Iris pigment epithelial cell (primary cell): ENCODE results near the gene RASA3.

Experiments
- DNase-seq: peaks from one replicate; pipeline ENCODE4 v3.0.0-alpha.2; 2011; ENCODE audit warnings: low read depth

The RASA3 gene

DNA sequence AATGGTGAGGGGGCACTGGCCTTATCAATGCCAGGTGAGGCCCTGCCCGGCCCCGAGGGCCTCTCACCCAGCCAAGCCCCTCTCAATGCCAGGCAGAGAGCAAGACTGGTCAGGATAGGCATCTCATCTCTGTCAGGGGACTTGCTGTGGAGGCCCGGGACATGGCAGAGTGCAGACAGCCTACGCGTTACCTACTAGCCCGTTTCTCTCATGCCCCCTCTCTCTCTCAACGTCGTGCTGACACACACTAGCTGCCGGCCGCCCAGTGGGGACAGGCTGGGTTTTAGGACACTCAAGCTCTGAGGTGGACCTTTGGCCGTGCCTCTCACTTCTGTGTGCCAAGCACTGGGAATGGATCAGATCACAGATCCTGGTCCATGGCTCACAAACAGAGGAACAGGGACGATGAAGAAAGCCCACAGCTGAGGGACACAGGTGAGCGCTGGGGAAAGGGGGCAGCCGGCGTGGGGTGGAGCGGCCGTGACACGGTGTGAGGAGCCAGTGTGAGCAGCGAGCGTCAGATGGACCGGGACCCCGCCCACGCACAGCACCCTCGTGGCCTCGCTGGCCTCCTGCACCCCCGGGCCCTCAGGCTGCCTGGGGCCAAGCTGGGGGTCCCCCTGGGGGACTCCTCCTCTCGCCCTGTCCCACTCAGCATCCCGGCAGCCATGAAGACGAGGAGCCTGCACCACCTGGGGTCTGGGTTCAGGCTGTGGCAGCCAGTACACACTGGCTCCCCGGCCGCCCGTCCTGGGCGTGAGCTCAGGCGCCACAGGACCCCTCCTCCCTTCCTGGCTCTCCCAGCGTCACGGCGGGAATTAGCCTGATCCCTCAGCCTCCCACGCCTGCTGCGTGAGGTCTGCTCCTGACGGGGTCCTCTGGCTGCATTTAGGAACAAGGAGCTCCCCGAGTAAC is 81.6 kb downstream of the RASA3 start:
- DNase-seq, result no peak

DNA sequence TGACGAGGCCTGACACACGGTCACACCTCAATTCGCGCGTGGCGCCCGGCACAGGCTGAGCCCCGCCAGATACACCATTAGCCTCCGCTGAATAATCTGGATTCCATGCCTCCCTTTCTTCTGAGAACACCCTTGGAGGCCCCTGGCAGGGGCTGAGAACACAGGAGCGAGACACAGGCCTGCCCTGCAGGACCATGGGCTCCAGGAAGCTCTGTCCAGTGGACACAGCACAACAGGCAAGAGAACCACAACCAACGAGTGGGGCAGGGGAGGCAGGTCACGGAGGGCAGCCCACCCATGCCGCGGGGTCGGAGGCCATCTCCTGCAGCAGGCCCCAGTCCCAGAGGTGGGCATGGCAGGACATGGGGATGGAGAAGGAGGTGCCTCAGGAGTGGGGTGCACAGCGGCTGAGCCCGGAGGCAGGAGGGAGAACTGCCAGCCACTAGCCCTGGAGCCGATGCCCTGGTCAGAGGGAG is 82.8 kb downstream of the RASA3 start:
- no peak for DNase-seq

DNA sequence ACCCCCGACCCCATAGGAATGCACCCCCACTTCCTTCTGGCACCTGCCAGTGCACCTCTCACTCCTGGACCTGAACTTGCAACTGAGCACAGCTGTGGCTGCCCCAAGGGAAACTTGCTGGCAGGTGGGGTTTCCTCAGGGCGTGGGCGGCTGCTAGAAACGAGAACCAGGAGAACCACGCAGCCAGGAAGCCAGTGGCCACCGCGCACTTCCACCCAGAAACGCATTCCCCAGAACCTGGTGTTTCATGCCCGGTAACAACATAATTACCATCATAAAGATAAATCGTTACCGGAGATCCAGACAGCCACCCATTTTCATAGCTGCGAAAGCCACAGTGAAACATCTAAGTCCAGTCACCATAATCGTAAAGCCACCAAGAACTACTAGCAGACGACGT is 83.4 kb downstream of the RASA3 start:
- DNase-seq, result no peak

DNA sequence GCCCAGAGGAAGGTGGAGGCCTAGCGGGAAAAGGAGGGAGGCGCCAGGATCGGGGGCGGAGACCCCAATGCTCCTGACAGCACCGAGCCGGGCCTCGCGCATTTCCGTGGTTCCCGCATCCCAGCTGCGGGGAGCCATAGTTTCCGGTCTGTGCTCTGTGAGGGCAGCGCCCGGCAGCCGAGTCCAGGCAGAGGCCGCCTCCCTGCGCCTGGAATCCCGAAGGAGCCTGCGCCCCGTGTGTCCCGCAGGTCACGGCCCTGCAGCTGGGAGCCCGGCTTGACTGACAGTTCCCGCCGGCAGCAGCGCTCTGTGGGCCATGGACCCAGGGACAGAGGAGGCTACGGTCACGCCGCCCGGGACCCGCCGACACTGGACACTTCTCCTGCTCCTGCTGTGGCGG is 84.0 kb downstream of the RASA3 start:
- DNase-seq, result no peak

DNA sequence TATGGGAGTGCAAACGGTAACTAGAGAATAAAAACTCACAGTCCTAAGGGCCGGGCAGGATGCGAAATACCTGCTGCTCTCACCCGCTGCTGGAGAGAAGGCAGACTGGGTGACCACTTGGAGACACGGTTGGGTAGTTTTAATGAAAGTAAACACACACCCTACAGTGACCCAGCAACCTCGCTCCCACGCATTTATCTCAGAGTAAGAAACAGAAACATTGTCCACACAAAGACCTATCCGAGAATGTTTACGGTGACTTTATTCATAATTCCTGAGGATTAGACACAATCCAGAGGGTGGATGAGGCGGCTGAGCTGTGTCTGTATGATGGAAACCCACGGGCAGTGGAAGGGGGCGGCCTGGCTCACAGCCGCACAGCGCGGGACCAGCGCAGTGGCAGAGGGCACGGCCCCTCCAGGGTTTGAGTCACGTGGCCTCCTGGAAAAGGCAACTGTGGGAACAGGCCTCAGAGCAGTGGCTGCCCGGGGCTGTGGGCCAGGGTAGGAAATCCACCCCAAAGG is 85.0 kb downstream of the RASA3 start:
- peak; percentile 80 for DNase-seq

DNA sequence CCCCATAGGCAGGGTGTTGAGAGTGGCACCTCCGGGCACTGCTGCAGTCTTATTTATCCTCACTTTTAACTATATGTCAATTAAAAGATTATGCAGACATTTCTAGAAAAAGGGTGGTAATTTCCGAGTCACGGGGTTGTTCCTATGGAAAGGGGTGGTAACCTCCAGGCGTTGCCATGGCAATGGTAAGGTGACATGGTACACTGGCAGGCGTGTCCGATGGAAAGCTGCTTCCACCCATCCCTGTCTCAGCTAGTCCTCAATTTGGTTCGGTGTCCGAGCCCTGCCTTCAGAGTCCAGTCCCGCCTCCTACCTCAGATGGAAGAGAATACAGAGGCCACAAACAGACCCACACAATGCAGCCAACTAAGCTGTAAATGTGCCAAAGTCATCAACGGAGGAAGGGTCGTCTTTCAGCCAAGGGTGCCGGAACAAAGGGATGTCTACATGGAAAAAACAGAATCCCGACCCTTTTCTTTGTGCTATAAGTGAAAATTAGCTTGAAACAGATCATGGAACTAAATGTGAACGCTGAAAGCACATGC is 85.9 kb downstream of the RASA3 start:
- no peak for DNase-seq

DNA sequence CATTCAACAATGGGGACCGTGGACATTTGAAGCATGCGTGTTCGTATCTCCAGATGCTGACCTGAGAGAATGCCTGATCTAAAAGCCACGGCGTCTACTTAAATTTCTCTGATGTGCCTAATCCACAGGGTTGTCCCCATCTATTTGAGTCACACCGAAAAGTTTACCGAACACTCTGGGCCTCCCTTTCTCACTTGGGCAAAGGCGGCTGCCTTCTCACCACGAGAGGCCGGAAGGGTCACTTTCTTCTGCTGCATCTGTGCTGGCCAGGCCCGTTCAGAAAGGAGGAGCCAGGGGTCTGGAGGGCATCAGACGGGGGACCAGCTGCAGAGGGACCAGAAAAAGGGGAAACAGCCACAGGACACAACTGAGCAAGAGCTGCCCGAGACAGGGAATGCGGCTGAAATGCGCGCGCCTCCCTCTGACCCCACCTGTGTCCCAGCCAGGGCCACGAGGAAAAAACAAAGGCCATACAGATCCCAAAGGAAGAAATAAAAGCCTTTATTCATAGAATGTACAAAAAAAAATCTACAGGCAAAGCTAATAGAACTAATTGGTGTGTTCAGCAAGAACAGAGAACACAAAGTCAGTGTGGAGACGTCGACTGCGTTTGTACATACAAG is 87.2 kb downstream of the RASA3 start:
- no peak for DNase-seq

DNA sequence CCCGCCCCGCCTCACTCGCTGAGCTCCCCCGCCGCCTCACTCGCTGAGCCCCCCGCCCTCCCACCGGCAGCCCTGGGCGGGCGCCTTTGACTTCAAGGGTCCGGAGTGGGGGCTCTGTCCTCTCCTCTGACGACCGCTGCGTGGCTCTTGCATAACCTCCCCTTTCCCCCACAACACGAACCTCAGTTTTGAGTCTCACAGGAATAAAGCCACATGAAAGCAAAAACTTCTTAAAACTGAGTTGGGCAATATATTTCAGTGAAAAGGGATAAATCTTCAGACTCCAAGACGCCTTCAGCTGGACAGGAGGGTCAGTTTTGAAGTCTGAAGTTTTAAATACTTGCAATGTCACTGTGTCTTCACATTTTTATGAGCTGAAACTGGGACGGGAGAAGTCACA is 87.9 kb downstream of the RASA3 start:
- DNase-seq, result peak; percentile 64

DNA sequence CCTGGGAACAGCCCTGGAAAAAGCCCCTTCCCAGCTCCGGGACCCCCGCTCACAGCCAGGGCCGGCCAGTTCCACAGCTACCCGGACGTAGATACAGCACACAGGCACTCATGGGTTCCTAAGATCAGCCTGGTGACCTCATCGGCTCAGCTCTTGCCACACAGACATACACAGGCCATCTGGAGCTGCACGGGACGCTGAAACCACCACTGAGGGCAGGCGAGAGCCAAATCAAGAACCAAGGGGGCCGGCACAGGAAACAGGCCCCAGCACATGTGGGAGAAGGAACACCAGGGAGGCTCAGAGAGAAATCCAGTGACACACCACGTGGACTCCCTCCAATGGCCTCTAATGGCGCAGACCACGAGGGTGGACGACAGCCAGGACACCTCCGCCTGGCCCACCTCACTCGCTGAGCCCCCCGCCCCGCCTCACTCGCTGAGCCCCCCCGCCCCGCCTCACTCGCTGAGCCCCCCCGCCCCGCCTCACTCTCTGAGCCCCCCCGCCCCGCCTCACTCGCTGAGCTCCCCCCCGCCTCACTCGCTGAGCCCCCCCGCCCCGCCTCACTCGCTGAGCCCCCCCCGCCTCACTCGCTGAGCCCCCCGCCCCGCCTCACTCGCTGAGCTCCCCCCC is 88.9 kb downstream of the RASA3 start:
- DNase-seq, result peak; percentile 93

DNA sequence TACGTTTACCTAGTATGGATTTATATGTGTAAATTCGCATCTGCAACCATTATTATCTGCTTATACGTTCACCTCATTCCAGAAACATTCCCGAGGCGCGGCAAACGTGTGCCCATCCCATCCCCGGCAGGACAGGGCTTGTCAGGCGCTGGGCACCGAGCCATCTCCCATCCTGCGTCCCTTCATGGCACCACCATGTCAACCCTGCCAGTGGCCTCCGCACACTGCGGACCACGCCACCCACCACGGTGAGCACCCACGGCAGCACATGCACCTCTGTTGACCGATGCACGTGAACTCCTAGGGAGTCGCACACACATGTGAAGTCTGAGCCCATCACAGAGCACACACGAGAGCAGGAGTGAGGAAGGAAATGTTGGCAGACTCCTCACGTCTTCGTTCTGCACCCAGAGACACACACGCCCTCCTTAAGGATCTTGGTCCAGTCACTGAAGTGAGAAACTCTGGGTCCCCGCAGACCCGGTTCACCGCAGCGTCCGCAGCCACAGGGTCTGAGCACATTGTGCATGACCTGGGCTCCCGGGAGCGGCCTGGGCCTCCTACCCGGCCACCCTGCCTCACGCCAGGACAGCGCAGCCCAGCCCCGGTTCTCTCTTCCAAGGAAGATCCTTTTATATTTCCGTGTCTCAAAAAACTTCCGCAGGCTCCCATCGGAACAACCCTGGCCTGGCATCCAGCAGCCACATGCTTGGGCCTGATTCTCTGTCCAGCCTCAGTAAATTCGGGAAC is 90.2 kb downstream of the RASA3 start:
- DNase-seq, result no peak

DNA sequence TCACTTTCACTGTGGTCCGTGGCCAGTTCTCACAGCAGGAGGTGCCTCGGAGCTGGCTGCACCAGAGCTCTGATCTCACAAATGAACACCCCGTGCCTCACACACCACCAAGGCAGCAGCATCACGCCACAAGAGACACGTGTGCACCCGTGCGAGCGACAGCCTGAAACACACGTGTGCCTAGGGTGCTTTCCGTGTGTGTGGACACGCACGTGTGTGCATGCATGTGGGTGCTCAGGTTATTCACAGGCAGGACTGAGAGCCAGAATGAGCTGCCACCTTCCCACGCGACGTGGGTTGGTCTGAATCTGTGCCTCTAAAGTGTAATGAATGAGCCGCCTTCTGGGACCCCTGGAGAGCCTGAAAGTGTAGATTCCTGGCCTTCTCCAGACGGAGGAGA is 90.9 kb downstream of the RASA3 start:
- no peak for DNase-seq

DNA sequence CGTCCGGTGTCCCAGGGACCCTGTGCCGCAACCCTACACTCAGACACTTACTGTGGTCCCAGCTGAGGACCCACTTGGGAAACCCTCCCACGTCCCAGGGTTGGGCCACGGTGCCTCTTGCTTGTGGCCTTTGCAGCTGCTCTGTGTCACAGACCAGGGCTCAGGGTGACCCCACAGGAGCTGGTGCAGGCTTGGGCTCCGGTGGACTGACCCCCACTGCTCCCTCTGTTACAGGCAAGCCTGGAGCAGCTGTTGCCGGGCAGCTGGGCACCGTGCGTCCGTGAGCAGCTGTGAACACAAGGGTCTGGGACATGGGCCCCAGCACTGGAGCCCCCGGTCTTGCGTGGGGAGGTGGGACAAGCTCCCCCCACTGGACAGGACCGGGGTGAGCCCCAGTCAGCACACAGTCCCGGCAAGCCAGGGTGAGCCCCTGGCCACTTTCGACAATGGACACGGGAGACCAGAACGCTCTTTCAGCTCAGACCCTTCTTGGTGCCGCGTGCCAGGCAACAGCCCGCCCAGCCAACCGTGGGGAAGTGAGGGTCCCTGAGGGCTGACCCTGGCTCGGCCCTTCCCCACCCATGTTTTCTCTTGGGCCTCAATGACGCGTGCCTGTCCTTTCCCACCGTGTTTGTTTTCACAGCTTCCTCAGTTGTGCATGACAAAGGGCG is 92.8 kb downstream of the RASA3 start:
- DNase-seq, result no peak

DNA sequence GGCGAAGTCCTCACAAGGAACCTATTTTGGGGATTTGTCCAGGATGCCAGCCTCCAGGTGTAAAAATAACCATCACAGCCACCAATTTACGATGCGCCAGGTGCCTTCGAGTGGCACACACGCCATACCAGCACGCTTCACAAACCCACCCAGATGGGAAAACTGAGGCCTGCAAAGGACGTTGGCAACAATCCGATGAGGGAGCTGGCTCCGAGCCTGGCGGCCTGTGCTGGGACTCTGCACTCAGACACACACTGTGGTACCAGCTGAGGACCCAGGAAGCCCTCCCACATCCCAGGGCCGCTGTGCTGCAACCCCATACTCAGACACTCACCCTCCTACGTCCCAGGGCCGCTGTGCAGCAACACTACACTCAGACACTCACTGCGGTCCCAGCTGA is 93.5 kb downstream of the RASA3 start:
- DNase-seq, result no peak

DNA sequence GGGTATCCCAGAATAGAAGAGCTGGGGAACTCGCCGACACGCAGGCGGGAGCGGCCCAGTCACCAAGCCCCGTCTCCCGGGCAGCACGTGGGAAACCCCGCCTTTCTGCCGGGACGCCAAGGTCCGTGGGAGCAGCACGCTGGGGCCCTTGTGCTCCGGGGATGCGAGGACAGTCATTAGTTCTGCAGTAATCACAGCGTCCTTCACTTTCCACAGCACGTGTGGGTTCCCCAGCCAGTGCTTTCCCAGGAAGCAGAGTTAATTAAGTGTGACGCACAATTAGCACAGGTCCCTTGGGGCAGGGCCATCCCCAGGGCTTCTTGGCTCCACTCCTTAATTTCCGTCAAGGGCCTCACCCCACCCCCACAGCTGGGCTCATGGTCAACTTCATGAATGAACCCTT is 94.2 kb downstream of the RASA3 start:
- DNase-seq, result no peak

DNA sequence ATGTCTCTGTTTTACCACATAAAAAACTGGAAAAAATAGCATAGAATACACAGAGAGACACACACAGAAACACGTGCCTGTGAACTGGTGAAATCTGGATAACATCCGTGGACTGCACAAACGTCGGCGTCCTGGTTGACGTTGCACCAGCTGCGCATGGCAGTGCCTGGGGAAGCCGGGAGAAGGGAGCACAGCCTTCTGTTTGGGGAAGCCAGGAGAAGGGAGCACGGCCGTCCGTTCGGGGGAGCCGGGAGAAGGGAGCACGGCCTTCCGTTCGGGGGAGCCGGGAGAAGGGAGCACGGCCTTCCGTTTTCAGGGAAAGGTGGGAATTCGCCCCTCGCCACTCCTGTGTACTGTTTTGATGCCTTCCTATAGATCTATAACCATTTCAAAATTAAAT is 94.7 kb downstream of the RASA3 start:
- no peak for DNase-seq

DNA sequence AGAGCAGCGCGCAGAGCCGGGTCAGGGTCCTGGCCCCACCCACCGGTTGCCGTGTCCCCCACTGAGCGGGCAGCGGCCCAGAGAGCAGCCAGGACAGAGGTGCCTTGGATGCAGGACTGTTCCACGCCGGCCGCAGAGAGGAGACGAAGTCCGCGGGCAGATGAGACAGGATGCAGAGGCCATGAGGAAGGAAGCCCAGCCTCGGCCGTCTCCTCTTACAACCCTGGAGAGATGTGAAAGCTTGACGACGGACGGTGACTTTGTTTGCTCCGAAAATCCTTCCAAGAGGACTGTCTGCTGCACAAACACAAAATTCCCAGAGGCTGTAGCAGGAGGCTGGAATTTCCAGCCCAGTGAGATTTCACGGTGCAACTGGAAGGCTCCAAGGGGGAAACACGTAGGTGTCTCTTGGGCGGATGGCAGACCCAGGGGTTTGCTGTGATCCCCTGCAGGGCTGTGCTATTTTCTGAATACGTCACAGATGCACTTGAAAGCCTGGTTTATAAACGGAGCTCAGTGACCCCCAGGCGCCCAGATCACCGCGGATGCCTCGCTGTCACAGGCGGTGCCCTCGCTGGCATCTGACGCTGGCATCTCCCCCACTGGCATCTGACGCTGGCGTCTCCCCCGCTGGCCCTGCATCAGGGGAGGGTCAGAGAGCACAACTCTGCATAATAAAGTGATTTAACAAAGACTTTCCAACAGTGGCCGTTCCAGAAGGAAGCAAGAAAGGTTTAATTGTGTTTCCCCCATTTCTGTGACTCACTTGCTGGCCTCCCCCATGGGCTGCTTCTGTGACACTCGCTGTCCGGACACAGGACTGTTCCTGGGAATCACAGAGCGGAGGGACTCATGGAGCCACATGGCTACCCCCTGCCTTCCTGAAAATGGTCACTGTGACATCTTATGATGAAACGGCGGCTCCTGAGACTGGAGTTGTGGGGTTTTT is 96.6 kb downstream of the RASA3 start:
- peak; percentile 59 for DNase-seq

DNA sequence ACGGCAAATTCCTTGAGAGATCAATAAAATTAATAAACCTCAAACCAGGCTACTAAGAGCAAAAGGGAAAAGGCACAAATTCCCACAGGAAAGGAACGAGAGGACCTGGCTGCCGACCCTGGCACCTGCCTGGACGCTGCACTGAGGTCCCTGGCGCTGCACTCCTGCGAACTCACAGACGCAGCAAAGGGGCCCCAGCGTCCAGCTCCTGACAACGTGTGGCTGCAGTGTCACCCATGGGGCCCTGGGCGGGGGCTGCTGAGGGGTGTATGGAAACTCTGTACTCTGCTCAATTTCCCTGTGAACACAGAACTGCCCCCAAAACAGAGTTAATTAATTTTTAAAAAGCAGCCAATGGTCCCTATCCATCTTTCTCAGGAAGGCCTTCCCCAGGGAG is 97.2 kb downstream of the RASA3 start:
- DNase-seq, result no peak

DNA sequence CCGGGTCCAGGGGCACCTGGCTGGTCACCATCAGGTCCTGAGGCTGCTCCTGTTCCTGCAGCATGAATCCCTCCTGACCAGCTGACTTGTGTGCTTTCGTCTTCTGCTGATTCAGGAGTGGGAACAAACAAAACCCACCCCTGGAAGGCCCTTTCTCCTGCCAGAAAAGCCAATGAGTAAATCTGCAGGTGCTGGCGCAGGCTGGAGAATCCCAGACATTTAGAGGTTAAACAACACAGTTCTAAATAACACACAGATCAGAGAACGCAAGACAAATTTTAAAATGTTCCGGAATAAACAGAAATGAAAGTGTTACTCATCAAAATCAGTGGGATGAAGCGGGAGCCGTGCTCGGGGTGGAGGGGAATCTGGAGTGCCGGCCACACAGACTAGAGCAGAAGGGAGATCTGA is 97.9 kb downstream of the RASA3 start:
- peak; percentile 51 for DNase-seq

DNA sequence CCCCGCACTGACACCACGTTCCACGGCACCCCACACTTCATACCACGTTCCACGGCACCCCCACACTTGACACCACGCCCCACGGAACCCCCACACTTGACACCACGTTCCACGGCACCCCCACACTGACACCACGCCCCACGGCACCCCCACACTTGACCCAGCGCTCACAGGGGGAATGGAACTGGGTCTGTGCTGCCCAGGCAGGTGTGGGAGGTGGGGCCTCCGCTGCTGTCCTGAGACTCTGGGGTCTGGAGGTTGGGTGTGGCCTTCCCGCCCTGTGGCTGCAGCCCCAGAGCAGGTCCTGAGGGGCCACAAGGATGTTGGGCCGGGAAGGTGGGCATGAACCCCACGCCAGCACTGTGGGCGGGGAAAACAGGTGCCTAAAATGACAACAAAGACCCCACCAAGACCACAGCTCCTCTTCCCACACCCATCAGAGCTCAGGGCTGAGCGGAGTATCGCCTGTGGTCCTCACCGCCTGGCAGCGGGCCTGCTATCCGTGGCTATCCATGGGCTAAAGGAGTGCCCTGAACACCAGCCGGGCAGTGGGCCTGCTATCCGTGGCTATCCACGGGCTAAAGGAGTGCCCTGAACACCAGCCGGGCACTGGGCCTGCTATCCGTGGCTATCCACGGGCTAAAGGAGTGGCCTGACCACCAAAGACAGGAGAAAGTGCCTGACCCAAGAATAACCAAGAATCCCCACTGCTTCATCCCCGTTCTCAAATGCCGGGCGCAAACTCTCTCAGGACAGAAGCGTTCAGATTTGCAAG is 98.7 kb downstream of the RASA3 start:
- no peak for DNase-seq
